ENCODE measurements around the gene JADE2. TPM values are rescaled to one million over a fixed set of nuclear protein-coding genes. Genes with fewer than 3 reads are reported as not detected.

JADE2 gene
- total and polyA plus RNA-seq, 4 donors = 3.9 to 11.4 (median 5.5) TPM

- DNase-seq (ENCODE audit: low spot score) = no peak
- Histone ChIP-seq H3K9me3 (ENCODE audit: control insufficient read depth in 4 of 4, low read length in 3 of 4) (no peaks in the 10 kb centered on the region), H3K27ac (ENCODE audit: low read depth in 1 of 2, low read length in 2 of 2) (no peak overlapping the region)
Observed at GRCh38 chr5:134590992-134591659, 65.7 kb downstream of the JADE2 start.

GRCh38 chr5:134592141-134592746 lies 66.8 kb downstream of the JADE2 start:
- Histone ChIP-seq H3K9me3 (ENCODE audit: control insufficient read depth in 4 of 4, low read length in 3 of 4) (no peaks in the 10 kb centered on the region), H3K36me3 (ENCODE audit: control insufficient read depth in 4 of 4, insufficient read depth in 3 of 4, low read depth in 1 of 4, low read length in 3 of 4) (no peaks in the 10 kb centered on the region), H3K27me3 (ENCODE audit: control insufficient read depth in 4 of 4, insufficient read depth in 4 of 4, low read length in 3 of 4) (no peaks in the 10 kb centered on the region), H3K27ac (ENCODE audit: low read depth in 1 of 2, low read length in 2 of 2) (no peak overlapping the region), H3K4me3 (ENCODE audit: low read depth in 1 of 3, low read length in 3 of 3) (no peak overlapping the region), H3K9ac (ENCODE audit: low read depth in 1 of 2, low read length in 2 of 2) (no peak overlapping the region), H3K4me1 (ENCODE audit: control insufficient read depth in 4 of 4, insufficient read depth in 4 of 4, low read length in 3 of 4) (peaks cover 0 to 7% (median 3%) of the 10 kb centered on the region in 4 donors)
- WGBS = 54% methylated on average over 7 of the region's 7 CpGs
- TF ChIP-seq RXRA (IDR thresholded peaks at IDR 0.05) (peak; percentile 37 to 60), NR2F2 (IDR thresholded peaks at IDR 0.05) (no peak), TAF1 (conservative IDR thresholded peaks at IDR 0.05) (no peak), SP1 (IDR thresholded peaks at IDR 0.05) (peak; percentile 18), HNF4G (IDR thresholded peaks at IDR 0.05) (no peak), RAD21 (IDR thresholded peaks at IDR 0.05) (no peak), HNF4A (conservative IDR thresholded peaks at IDR 0.05) (peak in 1 of 2 donors; percentile 50)
- no peak for DNase-seq (ENCODE audit: low spot score)

More at GRCh38 chr5:134590992-134591659, 65.7 kb downstream of the JADE2 start:
- Histone ChIP-seq H3K27me3 (ENCODE audit: control insufficient read depth in 4 of 4, insufficient read depth in 4 of 4, low read length in 3 of 4) (no peaks in the 10 kb centered on the region), H3K36me3 (ENCODE audit: control insufficient read depth in 4 of 4, insufficient read depth in 3 of 4, low read depth in 1 of 4, low read length in 3 of 4) (no peaks in the 10 kb centered on the region), H3K4me3 (ENCODE audit: low read depth in 1 of 3, low read length in 3 of 3) (no peak overlapping the region), H3K4me1 (ENCODE audit: control insufficient read depth in 4 of 4, insufficient read depth in 4 of 4, low read length in 3 of 4) (peaks cover 0 to 12% (median 6%) of the 10 kb centered on the region in 4 donors), H3K9ac (ENCODE audit: low read depth in 1 of 2, low read length in 2 of 2) (no peak overlapping the region)
- WGBS = 89% methylated on average over 5 of the region's 5 CpGs
- TF ChIP-seq GABPA (IDR thresholded peaks at IDR 0.05 in 1 of 2, conservative IDR thresholded peaks at IDR 0.05 in 1 of 2) (no peak), HNF4G (IDR thresholded peaks at IDR 0.05) (no peak), YY1 (IDR thresholded peaks at IDR 0.05) (no peak), SP1 (IDR thresholded peaks at IDR 0.05) (no peak), EGR1 (IDR thresholded peaks at IDR 0.05; ENCODE audit: low read depth in 2 of 2) (no peak), HNF4A (conservative IDR thresholded peaks at IDR 0.05) (no peak), REST (IDR thresholded peaks at IDR 0.05) (no peak)

GRCh38 chr5:134594336-134594735 lies 68.9 kb downstream of the JADE2 start:
- Histone ChIP-seq H3K9ac (ENCODE audit: low read depth in 1 of 2, low read length in 2 of 2) (no peak overlapping the region), H3K9me3 (ENCODE audit: control insufficient read depth in 4 of 4, low read length in 3 of 4) (no peaks in the 10 kb centered on the region), H3K36me3 (ENCODE audit: control insufficient read depth in 4 of 4, insufficient read depth in 3 of 4, low read depth in 1 of 4, low read length in 3 of 4) (no peaks in the 10 kb centered on the region), H3K4me3 (ENCODE audit: low read depth in 1 of 3, low read length in 3 of 3) (no peak overlapping the region), H3K4me1 (ENCODE audit: control insufficient read depth in 4 of 4, insufficient read depth in 4 of 4, low read length in 3 of 4) (peaks cover 0 to 7% (median 3%) of the 10 kb centered on the region in 4 donors), H3K27ac (ENCODE audit: low read depth in 1 of 2, low read length in 2 of 2) (peak overlapping the region in 1 of 2 donors; percentile 6), H3K27me3 (ENCODE audit: control insufficient read depth in 4 of 4, insufficient read depth in 4 of 4, low read length in 3 of 4) (no peaks in the 10 kb centered on the region)
- 51% methylated on average over 7 of the region's 7 CpGs for WGBS
- DNase-seq (ENCODE audit: low spot score) = no peak
- TF ChIP-seq REST (IDR thresholded peaks at IDR 0.05) = no peak
- TF ChIP-seq ZBTB33 (IDR thresholded peaks at IDR 0.05) = no peak
- TF ChIP-seq HNF4G (IDR thresholded peaks at IDR 0.05) = peak; percentile 31
- TF ChIP-seq SP1 (IDR thresholded peaks at IDR 0.05) = peak; percentile 54
- TF ChIP-seq FOXA1 (IDR thresholded peaks at IDR 0.05) = no peak
- TF ChIP-seq GABPA (IDR thresholded peaks at IDR 0.05 in 1 of 2, conservative IDR thresholded peaks at IDR 0.05 in 1 of 2) = peak in 1 of 2 donors; percentile 23
- peak in 1 of 2 donors; percentile 27 for TF ChIP-seq JUND (IDR thresholded peaks at IDR 0.05)
- TF ChIP-seq RXRA (IDR thresholded peaks at IDR 0.05) = peak; percentile 84 to 88
- peak in 1 of 2 donors; percentile 37 for TF ChIP-seq RAD21 (IDR thresholded peaks at IDR 0.05)
- TF ChIP-seq HNF4A (conservative IDR thresholded peaks at IDR 0.05) = peak; percentile 83 to 87

Measured in liver (tissue), 9 donors.